K562 (cell line): ENCODE measurements around the gene HSPB2. TPM values are rescaled to one million over a fixed set of nuclear protein-coding genes. Genes with fewer than 3 reads are reported as not detected.

Experiments used
- BCOR ChIP-seq: fragments of 450-650 bp; IDR thresholded peaks from 2 replicates; pipeline ENCODE4 v1.6.1; 2016
- BHLHE40 ChIP-seq: IDR thresholded peaks from 2 replicates; pipeline ENCODE4 v1.6.1; 2011; ENCODE audit warnings: low read length, improper control_type of control experiment
- CBX3 ChIP-seq, 2 experiments: IDR thresholded peaks; 1 replicate in 1 of 2; 2 replicates in 1 of 2; pipeline ENCODE4 v1.6.1; 2012; ENCODE audit warnings: inconsistent platforms in 2 of 2, low read length in 2 of 2, borderline replicate concordance in 1 of 2, control low read depth in 1 of 2
- ELK3 ChIP-seq: fragments of 450-650 bp; formaldehyde crosslinking; IDR thresholded peaks from 2 replicates; pipeline ENCODE4 v1.4.0; 2020; ENCODE audit warnings: mild to moderate bottlenecking
- HDAC8 ChIP-seq: fragments of 450-650 bp; IDR thresholded peaks from 2 replicates; pipeline ENCODE4 v1.6.1; 2016; ENCODE audit warnings: mild to moderate bottlenecking, missing genetic modification characterization, moderate library complexity, missing compliant biosample characterization
- MAZ ChIP-seq, 2 experiments: fragments of 450-650 bp in 1 of 2; sonication (generic) in 1 of 2; formaldehyde crosslinking; IDR thresholded peaks in 1 of 2; conservative IDR thresholded peaks in 1 of 2; 2 replicates each; pipeline versions ENCODE4 v1.4.0 to v1.5.0; 2020; ENCODE audit warnings: mild to moderate bottlenecking in 1 of 2, missing genetic modification reagents in 1 of 2
- MLLT1 ChIP-seq, 2 experiments: fragments of 450-650 bp; IDR thresholded peaks; 2 replicates each; pipeline ENCODE4 v1.6.1; 2016
- MTA2 ChIP-seq: fragments of 450-650 bp; IDR thresholded peaks from 2 replicates; pipeline ENCODE4 v1.6.1; 2016; ENCODE audit warnings: low read depth
- MXD1 ChIP-seq: fragments of 250-450 bp; sonication (Bioruptor Pico); IDR thresholded peaks from 2 replicates; pipeline ENCODE4 v1.8.0; 2021; ENCODE audit warnings: borderline replicate concordance, mild to moderate bottlenecking, moderate library complexity; ENCODE audit not compliant: poor library complexity, severe bottlenecking
- NCOA2 ChIP-seq, 2 experiments: fragments of 450-650 bp; IDR thresholded peaks; 2 replicates each; pipeline ENCODE4 v1.6.1; 2018; ENCODE audit warnings: mild to moderate bottlenecking in 2 of 2, moderate library complexity in 1 of 2; ENCODE audit not compliant: partially characterized antibody in 2 of 2
- RAD51 ChIP-seq: fragments of 450-650 bp; IDR thresholded peaks from 2 replicates; pipeline ENCODE4 v1.7.1; 2016; ENCODE audit warnings: low read depth, mild to moderate bottlenecking, borderline replicate concordance
- RNF2 ChIP-seq: sonication (generic); IDR thresholded peaks from 2 replicates; pipeline ENCODE4 v1.6.1; 2016
- SMARCA5 ChIP-seq: fragments of 450-650 bp; IDR thresholded peaks from 2 replicates; pipeline ENCODE4 v1.6.1; 2016
- TBP ChIP-seq: optimal IDR thresholded peaks from 2 replicates; pipeline ENCODE3; 2011; ENCODE audit warnings: low read depth, low read length, improper control_type of control experiment
- THRAP3 ChIP-seq: fragments of 450-650 bp; IDR thresholded peaks from 2 replicates; pipeline ENCODE4 v1.6.1; 2016; ENCODE audit warnings: mild to moderate bottlenecking, inconsistent platforms, borderline replicate concordance
- TRIM24 ChIP-seq, 2 experiments: fragments of 450-650 bp; IDR thresholded peaks; 2 replicates each; pipeline ENCODE4 v1.6.1; 2016
- ZNF347 ChIP-seq: fragments of 450-650 bp; formaldehyde crosslinking; IDR thresholded peaks from 2 replicates; pipeline ENCODE4 v1.4.0; 2020; ENCODE audit warnings: low read depth, mild to moderate bottlenecking, moderate library complexity
- ZNF436 ChIP-seq: fragments of 250-450, 450-650 bp; sonication (Bioruptor Pico); formaldehyde crosslinking; IDR thresholded peaks from 2 replicates; pipeline ENCODE4 v1.7.0; 2020; ENCODE audit warnings: mild to moderate bottlenecking
- ZNF696 ChIP-seq: fragments of 250-450 bp; sonication (Bioruptor Pico); conservative IDR thresholded peaks from 2 replicates; pipeline ENCODE4 v1.4.0; 2020; ENCODE audit warnings: mild to moderate bottlenecking, moderate library complexity
- ZNF75A ChIP-seq: fragments of 450-650 bp; formaldehyde crosslinking; IDR thresholded peaks from 2 replicates; pipeline ENCODE4 v1.4.0; 2020; ENCODE audit warnings: mild to moderate bottlenecking
- ZNF77 ChIP-seq: fragments of 250-450 bp; sonication (Bioruptor Pico); IDR thresholded peaks from 2 replicates; pipeline ENCODE4 v1.5.0; 2020
- polyA plus RNA-seq, 8 experiments: library from polyadenylated mRNA; depleted of rRNA in 4 of 8; stranded (reverse) in 5 of 8; unstranded in 3 of 8; fragments of >200 nt; fragmentation: Nextera tagmentation in 2 of 8; fragmentation: Illumina TruSeq in 1 of 8; extraction: Ambion mirVana in 2 of 8; extraction: Trizol in 1 of 8; gene quantifications; 2 replicates each; pipeline versions ENCODE4 v1.2.1 to v1.2.3, GENCODE V29; 2011 to 2014; ENCODE audit warnings: inconsistent platforms in 1 of 8, missing spikeins in 1 of 8
- total RNA-seq, 7 experiments: library from RNA; depleted of rRNA in 6 of 7; stranded (reverse); fragments of >200 nt in 6 of 7; fragmentation: Illumina TruSeq in 2 of 7; extraction: Trizol in 2 of 7; gene quantifications; 2 replicates each; pipeline versions ENCODE4 v1.2.1 to v1.2.3, GENCODE V29; 2011 to 2021; ENCODE audit warnings: low replicate concordance in 1 of 7
- TF ChIP-seq, protein P1 (sequence below): fragments of 200-800 bp; sonication (Bioruptor generic); IDR thresholded peaks from 2 replicates; pipeline ENCODE4 v1.6.1; 2017; ENCODE audit warnings: missing genetic modification characterization, missing compliant biosample characterization
- TF ChIP-seq, protein P2 (sequence below): fragments of 450-650 bp; IDR thresholded peaks from 2 replicates; pipeline ENCODE4 v1.6.1; 2018; ENCODE audit warnings: mild to moderate bottlenecking, low read depth; ENCODE audit not compliant: partially characterized antibody

The HSPB2 gene
- total and polyA plus RNA-seq, 9 of the 15 experiments (the other 6 are each of a cell fraction or from before 2014, with no cell fraction given): 0.06 to 0.35 (median 0.11) TPM; not detected in 5

- TF ChIP-seq MAZ (CRISPR knock-in tag; conservative IDR thresholded peaks at IDR 0.05 in 1 of 2, IDR thresholded peaks at IDR 0.05 in 1 of 2) (0 out of 4 replicates have a peak, but pooled peaks of 1 of the 2 experiments have one; percentile 38), ZNF436 (CRISPR knock-in tag) (no peak), ZNF77 (CRISPR knock-in tag) (no peak), BCOR (no peak), BHLHE40 (no peak), ELK3 (CRISPR knock-in tag) (no peak), NCOA2 (IDR thresholded peaks at IDR 0.05; ENCODE audit: partially characterized antibody in 2 of 2) (no peak), ZNF75A (CRISPR knock-in tag) (no peak), ZNF696 (no peak), TRIM24 (IDR thresholded peaks at IDR 0.05) (peak in 1 of 2 experiments; percentile 49; a peak in 2 of 4 replicates), TBP (peak; percentile 22), RNF2 (peak; percentile 46; the same call in 1 of the 2 replicates), SMARCA5 (no peak), MTA2 (peak; percentile 85), CBX3 (IDR thresholded peaks at IDR 0.05; ENCODE audit: borderline replicate concordance in 1 of 2, low read length in 2 of 2) (peak in 1 of 2 experiments; percentile 69; a peak in 2 of 3 replicates), RAD51 (no peak), MLLT1 (IDR thresholded peaks at IDR 0.05) (no peak), MXD1 (CRISPR knock-in tag) (no peak), THRAP3 (no peak), HDAC8 (tag) (no peak), ZNF347 (CRISPR knock-in tag) (no peak)
- TF ChIP-seq, protein P1, sequence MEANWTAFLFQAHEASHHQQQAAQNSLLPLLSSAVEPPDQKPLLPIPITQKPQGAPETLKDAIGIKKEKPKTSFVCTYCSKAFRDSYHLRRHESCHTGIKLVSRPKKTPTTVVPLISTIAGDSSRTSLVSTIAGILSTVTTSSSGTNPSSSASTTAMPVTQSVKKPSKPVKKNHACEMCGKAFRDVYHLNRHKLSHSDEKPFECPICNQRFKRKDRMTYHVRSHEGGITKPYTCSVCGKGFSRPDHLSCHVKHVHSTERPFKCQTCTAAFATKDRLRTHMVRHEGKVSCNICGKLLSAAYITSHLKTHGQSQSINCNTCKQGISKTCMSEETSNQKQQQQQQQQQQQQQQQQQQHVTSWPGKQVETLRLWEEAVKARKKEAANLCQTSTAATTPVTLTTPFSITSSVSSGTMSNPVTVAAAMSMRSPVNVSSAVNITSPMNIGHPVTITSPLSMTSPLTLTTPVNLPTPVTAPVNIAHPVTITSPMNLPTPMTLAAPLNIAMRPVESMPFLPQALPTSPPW: no peak
- TF ChIP-seq, protein P2, sequence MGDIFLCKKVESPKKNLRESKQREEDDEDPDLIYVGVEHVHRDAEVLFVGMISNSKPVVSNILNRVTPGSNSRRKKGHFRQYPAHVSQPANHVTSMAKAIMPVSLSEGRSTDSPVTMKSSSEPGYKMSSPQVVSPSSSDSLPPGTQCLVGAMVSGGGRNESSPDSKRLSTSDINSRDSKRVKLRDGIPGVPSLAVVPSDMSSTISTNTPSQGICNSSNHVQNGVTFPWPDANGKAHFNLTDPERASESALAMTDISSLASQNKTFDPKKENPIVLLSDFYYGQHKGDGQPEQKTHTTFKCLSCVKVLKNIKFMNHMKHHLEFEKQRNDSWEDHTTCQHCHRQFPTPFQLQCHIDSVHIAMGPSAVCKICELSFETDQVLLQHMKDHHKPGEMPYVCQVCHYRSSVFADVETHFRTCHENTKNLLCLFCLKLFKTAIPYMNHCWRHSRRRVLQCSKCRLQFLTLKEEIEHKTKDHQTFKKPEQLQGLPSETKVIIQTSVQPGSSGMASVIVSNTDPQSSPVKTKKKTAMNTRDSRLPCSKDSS: no peak
These were observed 1.6 kb upstream of the HSPB2 start (continued) for GRCh38 chr11:111910676-111911562.
